H1 (cell line): Measurements from ENCODE around the gene PPFIA4. TPM values are rescaled to one million over a fixed set of nuclear protein-coding genes. Genes with fewer than 3 reads are reported as not detected.

Experiments
- CHD7 ChIP-seq: fragments of 300-600 bp; sonication (generic); IDR thresholded peaks from 2 replicates; pipeline ENCODE4 v1.7.1; 2012; ENCODE audit warnings: low read length, moderate library complexity, mild to moderate bottlenecking, inconsistent platforms; ENCODE audit not compliant: insufficient replicate concordance
- CTBP2 ChIP-seq: IDR thresholded peaks from 2 replicates; pipeline ENCODE4 v1.7.0; 2011; ENCODE audit warnings: borderline replicate concordance, mild to moderate bottlenecking, moderate library complexity, mixed read lengths, low read length; ENCODE audit not compliant: insufficient read depth, insufficient read length
- EP300 ChIP-seq, 2 experiments: IDR thresholded peaks; 1 replicate in 1 of 2; 2 replicates in 1 of 2; pipeline ENCODE4 v1.6.1; 2011 to 2012; ENCODE audit warnings: low read depth in 2 of 2, low read length in 2 of 2, mild to moderate bottlenecking in 2 of 2, borderline replicate concordance in 1 of 2, inconsistent platforms in 1 of 2, moderate library complexity in 1 of 2
- KDM5A ChIP-seq: fragments of 200-600 bp; IDR thresholded peaks from 2 replicates; pipeline ENCODE4 v1.7.1; 2012; ENCODE audit warnings: mild to moderate bottlenecking, low read length, inconsistent platforms, mixed read lengths
- RFX5 ChIP-seq: IDR thresholded peaks from 2 replicates; pipeline ENCODE4 v1.6.1; 2011; ENCODE audit warnings: low read depth, low read length, improper control_type of control experiment, borderline replicate concordance
- SIRT6 ChIP-seq: IDR thresholded peaks from one replicate; pipeline ENCODE4 v1.7.1; 2012; ENCODE audit warnings: low read length, inconsistent platforms
- polyA plus RNA-seq, 7 experiments: library from polyadenylated mRNA; depleted of rRNA in 3 of 7; stranded (reverse) in 5 of 7; unstranded in 2 of 7; fragments of >200 nt in 5 of 7; fragments of 200-250 nt in 2 of 7; gene quantifications; 1 replicate in 5 of 7; 2 replicates in 1 of 7; 4 replicates in 1 of 7; pipeline versions ENCODE4 v1.2.1 to v1.2.3, GENCODE V29; 2011 to 2013; ENCODE audit warnings: missing spikeins in 2 of 7, mixed read lengths in 2 of 7
- total RNA-seq: library from RNA; stranded (reverse); fragmentation: NEBNext Ultra II Directional; extraction: Animal tissue kit (Norgen Biotek cat#: 25700); gene quantifications from 2 replicates; pipeline ENCODE4 v1.2.1, GENCODE V29; 2021

The PPFIA4 gene
- total and polyA plus RNA-seq, 2 of the 8 experiments (the other 6 are each of a cell fraction or from before 2014, with no cell fraction given): 9.0 to 9.9 TPM

DNA sequence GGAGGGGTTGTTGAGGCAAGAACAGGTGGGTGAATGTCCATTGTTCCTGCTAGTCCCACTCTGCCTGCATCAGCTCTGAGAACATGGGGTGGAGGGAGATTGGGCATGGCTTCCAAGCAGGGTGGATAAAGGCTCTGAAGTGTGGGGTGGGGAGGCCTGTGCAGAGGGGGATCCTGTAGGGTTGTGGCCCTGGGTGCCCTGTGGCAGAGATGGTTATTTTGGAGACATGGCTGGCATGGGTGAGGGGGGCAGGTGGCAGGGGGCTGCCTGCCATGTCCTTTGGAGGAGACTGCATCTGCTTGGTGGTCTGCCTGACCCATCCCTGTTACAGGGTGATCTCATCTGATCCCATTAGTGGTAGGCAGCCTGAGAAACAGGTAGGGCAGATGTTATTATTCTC lies 48.3 kb downstream of the PPFIA4 start (continued):
- no peak for TF ChIP-seq CTBP2
- no peak for TF ChIP-seq EP300 (IDR thresholded peaks at IDR 0.05; ENCODE audit: borderline replicate concordance in 1 of 2, low read depth in 2 of 2, low read length in 2 of 2)
- no peak for TF ChIP-seq KDM5A
- no peak for TF ChIP-seq CHD7
- TF ChIP-seq RFX5: no peak
- no peak for TF ChIP-seq SIRT6
